HepG2 (cell line): ENCODE measurements around the gene PALM2AKAP2.

Source experiments
- E2F2 ChIP-seq: sonication (generic); formaldehyde crosslinking; IDR thresholded peaks from 2 replicates; pipeline ENCODE4 v1.4.0; 2020; ENCODE audit warnings: missing genetic modification reagents, borderline replicate concordance
- MIXL1 ChIP-seq: IDR thresholded peaks from 2 replicates; pipeline ENCODE4 v1.6.1; 2016
- POLR2A ChIP-seq, 2 experiments: IDR thresholded peaks; 2 replicates each; pipeline ENCODE4 v1.6.1; 2011; ENCODE audit warnings: low read depth in 2 of 2, low read length in 2 of 2, mild to moderate bottlenecking in 1 of 2, moderate library complexity in 1 of 2; ENCODE audit not compliant: insufficient read depth in 1 of 2
- ZNF580 ChIP-seq: IDR thresholded peaks from 2 replicates; pipeline ENCODE4 v1.6.1; 2016; ENCODE audit warnings: low read depth, borderline replicate concordance

GRCh38 chr9:109767814-109768213 is 12.2 kb upstream of the PALM2AKAP2 start:
- no peak for TF ChIP-seq POLR2A (IDR thresholded peaks at IDR 0.05; ENCODE audit: insufficient read depth in 1 of 2, low read depth in 2 of 2, low read length in 2 of 2)
- TF ChIP-seq MIXL1 (CRISPR knock-in tag) = no peak
- no peak for TF ChIP-seq ZNF580 (CRISPR knock-in tag)
- TF ChIP-seq E2F2 (CRISPR knock-in tag) = no peak
